HEK293 (cell line): ENCODE results near the gene ATP4A.
A peak's percentile ranks its signal among the peaks of the same experiment; 100 is the strongest.

Source experiments
- GLI4 ChIP-seq: fragments of 450-650 bp; formaldehyde crosslinking; IDR thresholded peaks from 2 replicates; pipeline ENCODE4 v1.5.1; 2016; ENCODE audit warnings: missing biosample characterization, missing genetic modification characterization
- KLF7 ChIP-seq: fragments of 450-650 bp; formaldehyde crosslinking; IDR thresholded peaks from 2 replicates; pipeline ENCODE4 v1.5.1; 2016; ENCODE audit warnings: missing biosample characterization, missing genetic modification characterization, borderline replicate concordance
- KLF8 ChIP-seq: fragments of 450-650 bp; formaldehyde crosslinking; IDR thresholded peaks from 2 replicates; pipeline ENCODE4 v1.5.1; 2016; ENCODE audit warnings: missing biosample characterization, missing genetic modification characterization
- PBX3 ChIP-seq: sonication (generic); formaldehyde crosslinking; IDR thresholded peaks from 2 replicates; pipeline ENCODE4 v1.8.1; 2022; ENCODE audit warnings: mild to moderate bottlenecking, moderate library complexity, missing genetic modification reagents
- SCRT1 ChIP-seq: fragments of 450-650 bp; formaldehyde crosslinking; IDR thresholded peaks from 2 replicates; pipeline ENCODE4 v1.5.1; 2016; ENCODE audit warnings: missing biosample characterization, missing genetic modification characterization, borderline replicate concordance
- SETDB1 ChIP-seq: IDR thresholded peaks from one replicate; pipeline ENCODE4 v1.6.1; 2017; ENCODE audit warnings: mild to moderate bottlenecking, low read length, moderate library complexity, mixed read lengths; ENCODE audit not compliant: insufficient read length
- YY1 ChIP-seq: fragments of 450-650 bp; formaldehyde crosslinking; IDR thresholded peaks from 2 replicates; pipeline ENCODE4 v1.5.1; 2018; ENCODE audit warnings: missing biosample characterization, missing genetic modification characterization
- ZBTB26 ChIP-seq: fragments of 450-650 bp; formaldehyde crosslinking; optimal IDR thresholded peaks from 2 replicates; pipeline ENCODE3; 2016; ENCODE audit warnings: missing biosample characterization, mild to moderate bottlenecking, missing genetic modification characterization
- ZBTB8A ChIP-seq: fragments of 450-650 bp; formaldehyde crosslinking; IDR thresholded peaks from 2 replicates; pipeline ENCODE4 v1.5.1; 2016; ENCODE audit warnings: missing biosample characterization, missing genetic modification characterization
- ZNF157 ChIP-seq: fragments of 450-650 bp; formaldehyde crosslinking; IDR thresholded peaks from 2 replicates; pipeline ENCODE4 v1.5.1; 2016; ENCODE audit warnings: missing biosample characterization, missing genetic modification characterization
- ZNF18 ChIP-seq: fragments of 450-650 bp; formaldehyde crosslinking; IDR thresholded peaks from 2 replicates; pipeline ENCODE4 v1.5.1; 2016; ENCODE audit warnings: missing biosample characterization, missing genetic modification characterization
- ZNF223 ChIP-seq: fragments of 450-650 bp; formaldehyde crosslinking; IDR thresholded peaks from 2 replicates; pipeline ENCODE4 v1.5.1; 2016; ENCODE audit warnings: missing biosample characterization, missing genetic modification characterization
- ZNF248 ChIP-seq: fragments of 450-650 bp; formaldehyde crosslinking; IDR thresholded peaks from 2 replicates; pipeline ENCODE4 v1.5.1; 2017; ENCODE audit warnings: missing biosample characterization, missing genetic modification characterization
- ZNF274 ChIP-seq, 2 experiments: fragments of 200-500 bp in 1 of 2; fragments of 450-650 bp in 1 of 2; sonication (Bioruptor generic) in 1 of 2; formaldehyde crosslinking in 1 of 2; IDR thresholded peaks; 2 replicates each; pipeline versions ENCODE4 v1.5.1 to v1.6.1; 2014 to 2016; ENCODE audit warnings: borderline replicate concordance in 1 of 2, inconsistent platforms in 1 of 2, low read length in 1 of 2, missing biosample characterization in 1 of 2, missing genetic modification characterization in 1 of 2
- ZNF404 ChIP-seq: fragments of 450-650 bp; formaldehyde crosslinking; IDR thresholded peaks from 2 replicates; pipeline ENCODE4 v1.5.1; 2017; ENCODE audit warnings: missing biosample characterization, missing genetic modification characterization
- ZNF530 ChIP-seq: fragments of 450-650 bp; formaldehyde crosslinking; IDR thresholded peaks from 2 replicates; pipeline ENCODE4 v1.5.1; 2016; ENCODE audit warnings: low read depth, missing biosample characterization, missing genetic modification characterization
- ZNF555 ChIP-seq: fragments of 450-650 bp; formaldehyde crosslinking; conservative IDR thresholded peaks from 2 replicates; pipeline ENCODE4 v1.5.1; 2017; ENCODE audit warnings: missing biosample characterization, mild to moderate bottlenecking, missing genetic modification characterization, inconsistent platforms
- ZNF623 ChIP-seq: fragments of 450-650 bp; formaldehyde crosslinking; IDR thresholded peaks from 2 replicates; pipeline ENCODE4 v1.5.1; 2016; ENCODE audit warnings: missing biosample characterization, missing genetic modification characterization
- ZNF677 ChIP-seq: fragments of 450-650 bp; IDR thresholded peaks from 2 replicates; pipeline ENCODE4 v1.5.0; 2018; ENCODE audit warnings: missing biosample characterization, mild to moderate bottlenecking, missing genetic modification characterization, moderate library complexity
- ZNF785 ChIP-seq: fragments of 450-650 bp; formaldehyde crosslinking; IDR thresholded peaks from 2 replicates; pipeline ENCODE4 v1.5.1; 2016; ENCODE audit warnings: missing biosample characterization, missing genetic modification characterization
- ZSCAN16 ChIP-seq: fragments of 450-650 bp; formaldehyde crosslinking; IDR thresholded peaks from 2 replicates; pipeline ENCODE4 v1.5.1; 2016; ENCODE audit warnings: missing biosample characterization, missing genetic modification characterization
- ZSCAN18 ChIP-seq: fragments of 450-650 bp; formaldehyde crosslinking; IDR thresholded peaks from 2 replicates; pipeline ENCODE4 v1.5.1; 2016; ENCODE audit warnings: missing biosample characterization, missing genetic modification characterization
- TF ChIP-seq, protein P1 (sequence below): fragments of 450-650 bp; formaldehyde crosslinking; IDR thresholded peaks from 2 replicates; pipeline ENCODE4 v1.5.1; 2016; ENCODE audit warnings: missing biosample characterization, missing genetic modification characterization
- TF ChIP-seq, protein P2 (sequence below): fragments of 450-650 bp; formaldehyde crosslinking; IDR thresholded peaks from 2 replicates; pipeline ENCODE4 v1.5.1; 2016; ENCODE audit warnings: missing biosample characterization, missing genetic modification characterization, low read depth
- TF ChIP-seq, protein P3 (sequence below): fragments of 450-650 bp; formaldehyde crosslinking; IDR thresholded peaks from 2 replicates; pipeline ENCODE4 v1.5.1; 2017; ENCODE audit warnings: missing biosample characterization, missing genetic modification characterization
- TF ChIP-seq, protein P4 (sequence below): fragments of 450-650 bp; formaldehyde crosslinking; IDR thresholded peaks from 2 replicates; pipeline ENCODE4 v1.5.1; 2017; ENCODE audit warnings: missing biosample characterization, missing genetic modification characterization

Gene ATP4A

DNA sequence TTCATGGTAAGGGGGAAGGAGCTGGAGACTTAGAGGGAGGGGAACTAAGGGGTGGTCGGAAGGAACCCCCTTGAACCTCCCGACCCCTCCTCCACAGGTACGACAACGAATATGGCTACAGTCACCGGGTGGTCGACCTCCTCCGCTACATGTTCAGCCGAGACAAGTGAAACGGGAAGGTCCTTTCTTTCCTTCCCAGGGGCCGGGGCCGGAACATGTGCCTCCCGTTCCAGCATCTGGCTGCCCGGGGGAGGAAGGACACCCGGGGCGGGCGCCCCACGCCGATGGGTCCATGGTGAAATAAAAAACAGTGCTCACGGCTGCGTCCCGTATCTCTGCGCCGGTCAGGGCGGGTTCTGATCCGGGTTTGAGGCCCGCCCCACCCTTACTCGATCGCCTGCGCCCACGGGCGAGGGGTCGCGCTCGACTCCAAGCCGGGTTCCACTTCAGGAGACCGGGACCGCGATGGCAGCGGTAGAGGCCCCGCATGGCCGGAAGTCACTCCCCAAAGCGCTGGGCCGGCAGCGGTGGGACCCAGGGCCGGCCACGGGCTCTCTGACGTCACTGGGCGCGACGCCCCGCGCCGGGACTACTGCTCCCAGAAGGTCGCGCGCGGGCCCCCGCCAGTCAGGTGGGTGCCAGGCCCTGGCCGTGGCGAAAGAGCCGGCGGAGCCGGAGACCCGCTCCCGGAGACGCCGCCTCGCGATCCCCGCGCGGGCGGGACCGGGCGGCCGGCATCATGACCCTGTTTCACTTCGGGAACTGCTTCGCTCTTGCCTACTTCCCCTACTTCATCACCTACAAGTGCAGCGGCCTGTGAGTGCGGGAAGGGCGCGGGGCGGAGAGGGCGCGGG, 18.2 kb downstream of the ATP4A start, which contains the start of gene TMEM147 (continued):
- TF ChIP-seq, protein P1, sequence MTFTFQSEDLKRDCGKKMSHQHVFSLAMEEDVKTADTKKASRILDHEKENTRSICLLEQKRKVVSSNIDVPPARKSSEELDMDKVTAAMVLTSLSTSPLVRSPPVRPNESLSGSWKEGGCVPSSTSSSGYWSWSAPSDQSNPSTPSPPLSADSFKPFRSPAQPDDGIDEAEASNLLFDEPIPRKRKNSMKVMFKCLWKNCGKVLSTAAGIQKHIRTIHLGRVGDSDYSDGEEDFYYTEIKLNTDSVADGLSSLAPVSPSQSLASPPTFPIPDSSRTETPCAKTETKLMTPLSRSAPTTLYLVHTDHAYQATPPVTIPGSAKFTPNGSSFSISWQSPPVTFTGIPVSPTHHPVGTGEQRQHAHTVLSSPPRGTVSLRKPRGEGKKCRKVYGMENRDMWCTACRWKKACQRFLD (tag by site-specific recombination), result 0 out of 2 replicates have a peak, but pooled peaks have one; percentile 76
- TF ChIP-seq GLI4 (no peak), ZNF785 (tag by site-specific recombination) (peak; percentile 78; the same call in 1 of the 2 replicates), SETDB1 (no peak), ZNF157 (0 out of 2 replicates have a peak, but pooled peaks have one; percentile 29), ZNF530 (tag by site-specific recombination) (0 out of 2 replicates have a peak, but pooled peaks have one; percentile 50), SCRT1 (tag by site-specific recombination) (peak; percentile 37; the same call in 1 of the 2 replicates), ZNF623 (tag by site-specific recombination) (peak; percentile 6; the same call in 1 of the 2 replicates), ZSCAN16 (tag by site-specific recombination) (peak; percentile 28; the same call in 1 of the 2 replicates), ZNF223 (tag by site-specific recombination) (0 out of 2 replicates have a peak, but pooled peaks have one; percentile 27), ZBTB8A (tag by site-specific recombination) (peak; percentile 98), ZNF248 (tag by site-specific recombination) (no peak), ZNF404 (tag by site-specific recombination) (no peak), ZSCAN18 (tag by site-specific recombination) (no peak), KLF8 (tag by site-specific recombination) (peak; percentile 95), PBX3 (CRISPR knock-in tag) (peak; percentile 77; the same call in 1 of the 2 replicates), ZNF555 (tag by site-specific recombination) (no peak), KLF7 (tag by site-specific recombination) (peak; percentile 52; the same call in 1 of the 2 replicates), ZNF274 (IDR thresholded peaks at IDR 0.05; ENCODE audit: low read length) (no peak), ZNF274 (tag by site-specific recombination; IDR thresholded peaks at IDR 0.05; ENCODE audit: borderline replicate concordance) (no peak), ZNF677 (peak; percentile 49; the same call in 1 of the 2 replicates), YY1 (tag by site-specific recombination) (peak; percentile 88), ZNF18 (tag by site-specific recombination) (peak; percentile 54; the same call in 1 of the 2 replicates), ZBTB26 (tag by site-specific recombination) (peak; percentile 99)
- TF ChIP-seq, protein P2, sequence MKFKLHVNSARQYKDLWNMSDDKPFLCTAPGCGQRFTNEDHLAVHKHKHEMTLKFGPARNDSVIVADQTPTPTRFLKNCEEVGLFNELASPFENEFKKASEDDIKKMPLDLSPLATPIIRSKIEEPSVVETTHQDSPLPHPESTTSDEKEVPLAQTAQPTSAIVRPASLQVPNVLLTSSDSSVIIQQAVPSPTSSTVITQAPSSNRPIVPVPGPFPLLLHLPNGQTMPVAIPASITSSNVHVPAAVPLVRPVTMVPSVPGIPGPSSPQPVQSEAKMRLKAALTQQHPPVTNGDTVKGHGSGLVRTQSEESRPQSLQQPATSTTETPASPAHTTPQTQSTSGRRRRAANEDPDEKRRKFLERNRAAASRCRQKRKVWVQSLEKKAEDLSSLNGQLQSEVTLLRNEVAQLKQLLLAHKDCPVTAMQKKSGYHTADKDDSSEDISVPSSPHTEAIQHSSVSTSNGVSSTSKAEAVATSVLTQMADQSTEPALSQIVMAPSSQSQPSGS (tag by site-specific recombination), result peak; percentile 95
- TF ChIP-seq, protein P3, sequence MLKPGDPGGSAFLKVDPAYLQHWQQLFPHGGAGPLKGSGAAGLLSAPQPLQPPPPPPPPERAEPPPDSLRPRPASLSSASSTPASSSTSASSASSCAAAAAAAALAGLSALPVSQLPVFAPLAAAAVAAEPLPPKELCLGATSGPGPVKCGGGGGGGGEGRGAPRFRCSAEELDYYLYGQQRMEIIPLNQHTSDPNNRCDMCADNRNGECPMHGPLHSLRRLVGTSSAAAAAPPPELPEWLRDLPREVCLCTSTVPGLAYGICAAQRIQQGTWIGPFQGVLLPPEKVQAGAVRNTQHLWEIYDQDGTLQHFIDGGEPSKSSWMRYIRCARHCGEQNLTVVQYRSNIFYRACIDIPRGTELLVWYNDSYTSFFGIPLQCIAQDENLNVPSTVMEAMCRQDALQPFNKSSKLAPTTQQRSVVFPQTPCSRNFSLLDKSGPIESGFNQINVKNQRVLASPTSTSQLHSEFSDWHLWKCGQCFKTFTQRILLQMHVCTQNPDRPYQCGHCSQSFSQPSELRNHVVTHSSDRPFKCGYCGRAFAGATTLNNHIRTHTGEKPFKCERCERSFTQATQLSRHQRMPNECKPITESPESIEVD (tag by site-specific recombination), result no peak
- TF ChIP-seq, protein P4, sequence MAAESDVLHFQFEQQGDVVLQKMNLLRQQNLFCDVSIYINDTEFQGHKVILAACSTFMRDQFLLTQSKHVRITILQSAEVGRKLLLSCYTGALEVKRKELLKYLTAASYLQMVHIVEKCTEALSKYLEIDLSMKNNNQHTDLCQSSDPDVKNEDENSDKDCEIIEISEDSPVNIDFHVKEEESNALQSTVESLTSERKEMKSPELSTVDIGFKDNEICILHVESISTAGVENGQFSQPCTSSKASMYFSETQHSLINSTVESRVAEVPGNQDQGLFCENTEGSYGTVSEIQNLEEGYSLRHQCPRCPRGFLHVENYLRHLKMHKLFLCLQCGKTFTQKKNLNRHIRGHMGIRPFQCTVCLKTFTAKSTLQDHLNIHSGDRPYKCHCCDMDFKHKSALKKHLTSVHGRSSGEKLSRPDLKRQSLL (tag by site-specific recombination), result peak; percentile 89; the same call in 1 of the 2 replicates
